ENCODE measurements around the gene ATP2B2. TPM values are rescaled to one million over a fixed set of nuclear protein-coding genes. Genes with fewer than 3 reads are reported as not detected.

The ATP2B2 gene
- total and polyA plus RNA-seq, 9 of the 15 experiments (the other 6 are each of a cell fraction or from before 2014, with no cell fraction given), result 0.06 TPM; not detected in 8

- no peak overlapping the region for H3K9ac ChIP-seq (ENCODE audit: insufficient read depth in 1 of 2, low read depth in 2 of 2, low read length in 2 of 2)
These were observed 216.8 kb downstream of the ATP2B2 start for GRCh38 chr3:10288575-10288960.

GRCh38 chr3:10287936-10288574 lies 217.3 kb downstream of the ATP2B2 start:
- CTCF ChIA-PET (ENCODE audit: low intra/inter-chr PET ratio), result no interaction called here
- no peak overlapping the region for H3K4me2 ChIP-seq (ENCODE audit: insufficient read depth, low read length)
- no peak overlapping the region for H3K4me3 ChIP-seq
- 0 out of 4 replicates have a peak overlapping the region, but pooled peaks of 1 of the 2 experiments have one; percentile 3 for H3K9ac ChIP-seq (ENCODE audit: insufficient read depth in 1 of 2, low read depth in 2 of 2, low read length in 2 of 2)
- no peak overlapping the region for H3K27ac ChIP-seq (ENCODE audit: extremely low read depth, low read depth, low read length)
- no peak overlapping the region for H2AFZ ChIP-seq (ENCODE audit: low read depth, low read length)
- H3K79me2 ChIP-seq (ENCODE audit: control insufficient read depth, insufficient read depth, low read length), result no peaks in the 10 kb centered on the region
- no peak for ATAC-seq
- no peak for DNase-seq (ENCODE audit: extremely low read depth in 1 of 4, low spot score in 3 of 4)
- H3K27me3 ChIP-seq (ENCODE audit: control insufficient read depth in 2 of 2, insufficient read depth in 2 of 2, low read length in 2 of 2), result no peaks in the 10 kb centered on the region
- TF ChIP-seq POLR2G (IDR thresholded peaks at IDR 0.05; ENCODE audit: low read depth, low read length) (peak; percentile 36; the same call in 1 of the 2 replicates), RAD21 (CRISPR knock-in tag; conservative IDR thresholded peaks at IDR 0.05 in 1 of 2, IDR thresholded peaks at IDR 0.05 in 1 of 2) (no peak)
- H3K9me3 ChIP-seq (replicated peaks; ENCODE audit: control insufficient read depth, insufficient read depth, low read depth, low read length), result no peaks in the 10 kb centered on the region
- peaks cover 8 to 11% of the 10 kb centered on the region in 2 experiments for H3K4me1 ChIP-seq (replicated peaks in 1 of 2; ENCODE audit: control insufficient read depth in 2 of 2, insufficient read depth in 2 of 2, low read length in 2 of 2)
- H4K20me1 ChIP-seq (replicated peaks; ENCODE audit: control insufficient read depth, insufficient read depth, low read length), result no peaks in the 10 kb centered on the region
- WGBS (ENCODE audit: insufficient coverage, low coverage, missing lambda C conversion rate), result 85% methylated on average over 12 of the region's 12 CpGs
- no TSS peak for BruUV-seq (replicated peaks)
- H3K9me1 ChIP-seq (ENCODE audit: control insufficient read depth, insufficient read depth, low read length), result no peaks in the 10 kb centered on the region
- intact Hi-C loops (cut with micrococcal nuclease) (no loop called here), in situ Hi-C loops (cut with MboI) (no loop called here)
- no peak for FAIRE-seq
- POLR2A ChIA-PET, result interaction anchor here (0.6 to 2.6 kb wide), 3 partner anchors 11 to 497 kb away, joined by 3 to 11 read pairs (median 3); partner anchors contain the start of gene SEC13
- peaks cover 36% of the 10 kb centered on the region; the same call in 2 of the 3 replicates for H3K36me3 ChIP-seq (ENCODE audit: control insufficient read depth, insufficient read depth, low read length)

More at GRCh38 chr3:10288575-10288960, 216.8 kb downstream of the ATP2B2 start:
- ChIA-PET CTCF (ENCODE audit: low intra/inter-chr PET ratio) (no interaction called here), POLR2A (interaction anchor here (1.6 to 2.6 kb wide), 2 partner anchors 9 to 33 kb away, joined by 5 to 11 read pairs; partner anchors contain the start of gene SEC13)
- no peak overlapping the region for H2AFZ ChIP-seq (ENCODE audit: low read depth, low read length)
- no peak overlapping the region for H3K27ac ChIP-seq (ENCODE audit: extremely low read depth, low read depth, low read length)
- ATAC-seq (no peak), DNase-seq (ENCODE audit: extremely low read depth in 1 of 4, low spot score in 3 of 4) (no peak), FAIRE-seq (no peak)
- no TSS peak for BruUV-seq (replicated peaks)
- no peak overlapping the region for H3K4me3 ChIP-seq
- no peaks in the 10 kb centered on the region for H3K9me3 ChIP-seq (replicated peaks; ENCODE audit: control insufficient read depth, insufficient read depth, low read depth, low read length)
- no peaks in the 10 kb centered on the region for H3K9me1 ChIP-seq (ENCODE audit: control insufficient read depth, insufficient read depth, low read length)
- H3K79me2 ChIP-seq (ENCODE audit: control insufficient read depth, insufficient read depth, low read length), result no peaks in the 10 kb centered on the region
- WGBS (ENCODE audit: insufficient coverage, low coverage, missing lambda C conversion rate), result 89% methylated on average over 11 of the region's 11 CpGs
- no peaks in the 10 kb centered on the region for H4K20me1 ChIP-seq (replicated peaks; ENCODE audit: control insufficient read depth, insufficient read depth, low read length)
- 0 out of 2 replicates have a peak, but pooled peaks have one; percentile 26 for TF ChIP-seq POLR2A (conservative IDR thresholded peaks at IDR 0.05)
- no peak for TF ChIP-seq SLC30A9 (CRISPR knock-in tag; IDR thresholded peaks at IDR 0.05)
- intact Hi-C loops (cut with micrococcal nuclease), result no loop called here
- H3K36me3 ChIP-seq (ENCODE audit: control insufficient read depth, insufficient read depth, low read length), result peaks cover 31% of the 10 kb centered on the region; the same call in 2 of the 3 replicates
- peaks cover 9 to 16% of the 10 kb centered on the region in 2 experiments for H3K4me1 ChIP-seq (replicated peaks in 1 of 2; ENCODE audit: control insufficient read depth in 2 of 2, insufficient read depth in 2 of 2, low read length in 2 of 2)
- in situ Hi-C loops (cut with MboI), result no loop called here
- no peak overlapping the region for H3K4me2 ChIP-seq (ENCODE audit: insufficient read depth, low read length)
- no peaks in the 10 kb centered on the region for H3K27me3 ChIP-seq (ENCODE audit: control insufficient read depth in 2 of 2, insufficient read depth in 2 of 2, low read length in 2 of 2)
